GM13976 (cell line): ENCODE data around the gene ERC2.

Experiments used
- DNase-seq: peaks from one replicate; pipeline ENCODE4 v3.0.0; 2012; ENCODE audit warnings: low spot score
- in situ Hi-C: fragments of 300-500 bp; cut with MboI; formaldehyde crosslinking; loops from one replicate; pipeline ENCODE4 v1.12.0; 2022; ENCODE audit warnings: low sequenced_read_pairs, mixed read lengths, inconsistent platforms; ENCODE audit not compliant: unreplicated experiment
- TF ChIP-seq, protein P1 (sequence below): IDR thresholded peaks from 2 replicates; pipeline ENCODE4 v1.5.1; 2012; ENCODE audit warnings: borderline replicate concordance, mild to moderate bottlenecking; ENCODE audit not compliant: insufficient read depth; ENCODE audit errors: extremely low read depth, missing control alignments, control extremely low read depth

The ERC2 gene

GRCh38 chr3:56180433-56180832 is 287.8 kb downstream of the ERC2 start:
- DNase-seq: no peak
- TF ChIP-seq, protein P1, sequence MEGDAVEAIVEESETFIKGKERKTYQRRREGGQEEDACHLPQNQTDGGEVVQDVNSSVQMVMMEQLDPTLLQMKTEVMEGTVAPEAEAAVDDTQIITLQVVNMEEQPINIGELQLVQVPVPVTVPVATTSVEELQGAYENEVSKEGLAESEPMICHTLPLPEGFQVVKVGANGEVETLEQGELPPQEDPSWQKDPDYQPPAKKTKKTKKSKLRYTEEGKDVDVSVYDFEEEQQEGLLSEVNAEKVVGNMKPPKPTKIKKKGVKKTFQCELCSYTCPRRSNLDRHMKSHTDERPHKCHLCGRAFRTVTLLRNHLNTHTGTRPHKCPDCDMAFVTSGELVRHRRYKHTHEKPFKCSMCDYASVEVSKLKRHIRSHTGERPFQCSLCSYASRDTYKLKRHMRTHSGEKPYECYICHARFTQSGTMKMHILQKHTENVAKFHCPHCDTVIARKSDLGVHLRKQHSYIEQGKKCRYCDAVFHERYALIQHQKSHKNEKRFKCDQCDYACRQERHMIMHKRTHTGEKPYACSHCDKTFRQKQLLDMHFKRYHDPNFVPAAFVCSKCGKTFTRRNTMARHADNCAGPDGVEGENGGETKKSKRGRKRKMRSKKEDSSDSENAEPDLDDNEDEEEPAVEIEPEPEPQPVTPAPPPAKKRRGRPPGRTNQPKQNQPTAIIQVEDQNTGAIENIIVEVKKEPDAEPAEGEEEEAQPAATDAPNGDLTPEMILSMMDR: no peak
- in situ Hi-C loops: no loop called here

- no peak for DNase-seq
- TF ChIP-seq, protein P1: no peak
- in situ Hi-C loops: no loop called here
These were observed 294.7 kb downstream of the ERC2 start for GRCh38 chr3:56173601-56174000.

DNA sequence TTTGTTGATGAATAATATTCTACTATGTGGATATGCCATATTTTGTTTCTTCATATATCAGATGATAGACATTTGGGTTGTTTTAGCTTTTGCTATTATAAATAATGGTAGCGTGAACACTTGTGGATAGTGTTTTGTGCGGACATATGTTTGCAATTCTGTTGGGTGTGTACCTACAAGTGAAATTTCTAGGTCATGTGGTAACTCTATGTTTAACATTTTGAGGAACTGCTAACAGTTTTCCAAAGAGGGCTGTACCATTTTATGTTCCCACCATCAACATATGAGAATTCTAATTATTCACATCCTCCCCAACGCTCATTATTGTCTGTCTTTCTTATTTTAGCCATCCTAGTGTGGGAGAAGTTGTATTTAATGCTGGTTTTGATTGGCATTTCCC is 303.8 kb downstream of the ERC2 start:
- DNase-seq: no peak
- in situ Hi-C loops: no loop called here
- TF ChIP-seq, protein P1: no peak

DNA sequence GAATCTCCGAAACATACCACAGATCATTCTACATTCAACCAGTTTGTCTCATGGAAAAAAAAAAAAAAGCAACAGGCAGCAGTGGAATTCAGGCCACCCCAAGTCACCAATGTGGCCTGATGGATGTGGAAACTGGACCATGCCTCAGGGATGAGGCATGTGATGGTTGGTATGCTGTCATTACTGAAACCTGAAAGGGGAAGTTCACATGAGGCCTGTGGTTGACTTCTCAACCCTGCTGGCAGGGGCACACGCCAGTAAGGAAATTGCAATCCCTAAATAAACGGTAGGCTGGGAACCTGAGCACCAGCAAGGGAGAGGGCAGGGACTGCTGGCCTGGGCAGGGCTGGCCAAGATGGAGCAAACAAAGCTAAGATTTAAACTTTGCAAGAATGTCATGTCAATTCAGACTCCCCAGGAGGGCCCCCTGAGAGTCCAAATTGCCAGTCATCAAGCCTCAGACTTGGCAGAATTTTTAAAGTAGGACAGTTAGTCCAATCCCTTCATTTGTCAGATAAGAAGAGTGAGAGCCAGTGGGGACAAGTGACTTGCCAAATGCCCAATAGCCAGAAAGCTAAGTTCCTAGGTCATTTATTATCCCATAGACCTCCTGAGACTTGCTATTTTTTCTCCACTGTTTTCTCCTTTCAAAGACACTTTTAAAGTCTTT is 310.4 kb downstream of the ERC2 start:
- TF ChIP-seq, protein P1: no peak
- in situ Hi-C loops: no loop called here
- no peak for DNase-seq

GRCh38 chr3:56154297-56154696 is 314.0 kb downstream of the ERC2 start:
- no peak for DNase-seq
- in situ Hi-C loops: no loop called here
- TF ChIP-seq, protein P1: no peak

DNA sequence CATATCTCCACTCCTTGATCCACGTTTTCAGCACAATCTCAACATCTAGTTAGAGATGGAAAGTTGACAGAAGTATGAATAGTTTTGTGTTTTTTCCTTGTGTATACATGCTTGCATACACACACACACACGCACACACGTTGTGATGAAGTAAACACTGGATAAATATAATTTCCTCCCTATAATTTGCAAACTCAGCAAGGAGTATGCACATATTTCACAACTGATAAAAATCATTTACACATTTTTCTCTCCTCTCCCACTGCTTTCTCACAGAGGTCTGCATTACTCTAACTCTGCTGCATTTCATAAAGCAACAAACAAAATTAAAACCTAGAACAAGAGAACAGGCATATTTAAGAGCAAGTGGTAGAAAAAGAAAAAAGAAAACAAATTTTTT is 320.9 kb downstream of the ERC2 start:
- TF ChIP-seq, protein P1: no peak
- no peak for DNase-seq
- in situ Hi-C loops: no loop called here
